ACC112 (cell line): ENCODE data around the gene ASNS.
A peak's percentile ranks its signal among the peaks of the same experiment; 100 is the strongest.

Source experiments
- H2AFZ ChIP-seq: fragments of 200-600 bp; sonication (generic); one replicate; pipeline ENCODE4 v1.6.0; 2017; ENCODE audit warnings: antibody characterized with exemption, low read length; ENCODE audit not compliant: unreplicated experiment
- H3K27ac ChIP-seq: fragments of 200-600 bp; sonication (generic); 2 replicates; pipeline ENCODE4 v1.5.1; 2014; ENCODE audit warnings: low read depth, mild to moderate bottlenecking, antibody characterized with exemption, low read length, moderate library complexity
- H3K27me3 ChIP-seq: fragments of 200-600 bp; sonication (generic); 2 replicates; pipeline ENCODE4 v1.6.1; 2014; ENCODE audit warnings: mild to moderate bottlenecking, antibody characterized with exemption, low read length, moderate library complexity, mixed read lengths; ENCODE audit not compliant: insufficient read depth
- H3K36me3 ChIP-seq: fragments of 200-600 bp; sonication (generic); 2 replicates; pipeline ENCODE4 v1.6.1; 2016; ENCODE audit warnings: mild to moderate bottlenecking, antibody characterized with exemption, low read length, moderate library complexity, mixed read lengths; ENCODE audit not compliant: insufficient read depth
- H3K4me1 ChIP-seq: fragments of 200-600 bp; sonication (generic); one replicate; pipeline ENCODE4 v1.6.1; 2016; ENCODE audit warnings: low read length, mixed read lengths; ENCODE audit not compliant: insufficient read depth, unreplicated experiment, control insufficient read depth
- H3K4me3 ChIP-seq: fragments of 200-600 bp; sonication (generic); 2 replicates; pipeline ENCODE4 v1.5.1; 2014; ENCODE audit warnings: mild to moderate bottlenecking, low read depth, low read length
- H3K79me2 ChIP-seq: fragments of 200-600 bp; sonication (generic); one replicate; pipeline ENCODE4 v1.6.0; 2016; ENCODE audit warnings: low read length; ENCODE audit not compliant: control insufficient read depth, unreplicated experiment, insufficient read depth

ASNS gene

GRCh38 chr7:97842772-97843345 lies 29.3 kb downstream of the ASNS start:
- Histone ChIP-seq H3K36me3 (no peaks in the 10 kb centered on the region), H3K27me3 (peaks cover 26% of the 10 kb centered on the region), H3K4me1 (no peaks in the 10 kb centered on the region), H2AFZ (no peak overlapping the region), H3K4me3 (no peak overlapping the region), H3K27ac (no peak overlapping the region), H3K79me2 (no peaks in the 10 kb centered on the region)

GRCh38 chr7:97842006-97842405 lies 30.2 kb downstream of the ASNS start:
- Histone ChIP-seq H2AFZ (no peak overlapping the region), H3K27me3 (peaks cover 34% of the 10 kb centered on the region), H3K36me3 (no peaks in the 10 kb centered on the region), H3K4me1 (no peaks in the 10 kb centered on the region), H3K4me3 (no peak overlapping the region), H3K79me2 (no peaks in the 10 kb centered on the region), H3K27ac (no peak overlapping the region)

DNA sequence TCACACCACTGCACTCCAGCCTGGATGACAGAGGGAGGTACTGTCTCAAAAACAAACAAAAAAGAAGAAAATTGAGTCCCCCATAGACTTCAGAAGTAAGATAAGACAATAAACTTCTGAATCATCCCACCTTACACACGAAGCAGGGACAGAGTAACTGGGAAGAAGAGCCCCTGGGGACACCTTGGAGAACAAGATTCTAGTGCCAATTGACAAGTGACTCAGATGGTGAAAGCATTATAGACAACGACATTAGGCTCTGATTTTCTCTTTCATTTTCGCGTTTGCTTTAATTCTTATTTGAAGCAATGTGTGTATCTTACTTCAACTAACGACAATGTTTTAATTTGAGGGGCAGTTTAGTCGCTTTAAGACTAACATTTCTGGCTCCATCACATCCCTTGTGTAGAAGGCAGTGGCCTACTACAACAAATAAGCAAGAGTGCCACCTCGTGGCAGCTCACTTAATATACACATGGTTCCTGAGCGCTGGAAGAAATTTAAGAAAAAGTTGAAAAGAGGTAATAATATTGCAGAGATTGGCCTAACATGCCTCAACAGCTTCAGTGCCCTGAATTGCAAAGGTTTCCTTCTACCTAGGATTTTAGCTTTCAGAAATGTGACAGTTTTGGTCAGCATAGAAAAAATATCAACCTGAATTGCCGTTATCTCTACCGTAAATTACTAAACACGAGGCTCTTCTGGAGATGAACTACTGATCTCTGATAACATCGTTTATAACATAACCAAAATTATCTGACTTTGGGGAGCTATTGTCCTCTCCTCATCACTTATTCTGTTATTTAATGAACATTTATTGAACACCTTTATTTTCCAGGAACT lies 36.7 kb downstream of the ASNS start:
- H2AFZ ChIP-seq: peak overlapping the region; percentile 66

GRCh38 chr7:97819161-97819560 lies 53.0 kb downstream of the ASNS start:
- no peaks in the 10 kb centered on the region for H3K27me3 ChIP-seq

More for the DNA sequence above, 36.7 kb downstream of the ASNS start:
- H3K4me1 ChIP-seq: no peaks in the 10 kb centered on the region
- H3K36me3 ChIP-seq: no peaks in the 10 kb centered on the region
- H3K4me3 ChIP-seq: peak overlapping the region; percentile 61
- H3K27ac ChIP-seq: no peak overlapping the region
- H3K79me2 ChIP-seq: no peaks in the 10 kb centered on the region
- peaks cover 52% of the 10 kb centered on the region for H3K27me3 ChIP-seq

DNA sequence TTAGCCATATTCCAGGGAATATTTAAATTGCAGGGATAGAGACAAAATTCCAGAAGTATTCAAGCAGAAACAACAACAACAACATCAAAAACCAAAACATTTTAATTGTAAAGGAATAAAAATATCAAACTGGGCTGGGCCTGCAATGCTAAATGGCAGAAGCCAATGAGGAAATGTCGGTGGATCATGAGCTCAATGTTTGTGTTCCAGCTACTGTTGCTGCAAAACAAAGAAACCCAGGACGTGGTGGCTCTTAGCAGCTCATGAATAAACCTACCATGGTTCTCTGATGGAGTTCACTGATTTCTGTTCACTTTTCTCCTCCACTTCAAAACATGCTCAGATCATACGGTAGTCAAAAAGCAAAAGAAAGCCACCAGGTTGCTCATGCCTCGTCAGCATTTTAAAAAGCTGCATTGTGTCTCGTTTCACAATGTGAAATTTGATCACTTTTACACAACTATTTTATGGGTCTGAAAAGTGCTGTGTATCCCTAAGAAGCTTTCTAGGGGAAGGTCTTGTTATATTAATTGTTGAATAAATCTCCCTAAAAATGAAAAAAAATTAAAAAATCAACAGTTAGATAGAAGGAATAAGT lies 54.0 kb downstream of the ASNS start:
- no peaks in the 10 kb centered on the region for H3K4me1 ChIP-seq
- H3K27me3 ChIP-seq: no peaks in the 10 kb centered on the region
- no peak overlapping the region for H2AFZ ChIP-seq
- H3K79me2 ChIP-seq: no peaks in the 10 kb centered on the region
- no peaks in the 10 kb centered on the region for H3K36me3 ChIP-seq
- H3K27ac ChIP-seq: no peak overlapping the region
- no peak overlapping the region for H3K4me3 ChIP-seq

More at GRCh38 chr7:97819161-97819560, 53.0 kb downstream of the ASNS start:
- Histone ChIP-seq H3K79me2 (no peaks in the 10 kb centered on the region), H3K27ac (no peak overlapping the region), H2AFZ (no peak overlapping the region), H3K36me3 (no peaks in the 10 kb centered on the region), H3K4me1 (no peaks in the 10 kb centered on the region), H3K4me3 (no peak overlapping the region)
